ENCODE results near the gene LHX2. TPM values are rescaled to one million over a fixed set of nuclear protein-coding genes. Genes with fewer than 3 reads are reported as not detected.
A peak's percentile ranks its signal among the peaks of the same experiment; 100 is the strongest.
"Not testable (repeated sequence)": the region's sequence is repeated elsewhere in the genome, so short reads cannot be mapped to it uniquely, and the experiment has no call there.

LHX2 gene
- total and polyA plus RNA-seq, 5 donors: 0.07 to 0.17 TPM; not detected in 3

DNA sequence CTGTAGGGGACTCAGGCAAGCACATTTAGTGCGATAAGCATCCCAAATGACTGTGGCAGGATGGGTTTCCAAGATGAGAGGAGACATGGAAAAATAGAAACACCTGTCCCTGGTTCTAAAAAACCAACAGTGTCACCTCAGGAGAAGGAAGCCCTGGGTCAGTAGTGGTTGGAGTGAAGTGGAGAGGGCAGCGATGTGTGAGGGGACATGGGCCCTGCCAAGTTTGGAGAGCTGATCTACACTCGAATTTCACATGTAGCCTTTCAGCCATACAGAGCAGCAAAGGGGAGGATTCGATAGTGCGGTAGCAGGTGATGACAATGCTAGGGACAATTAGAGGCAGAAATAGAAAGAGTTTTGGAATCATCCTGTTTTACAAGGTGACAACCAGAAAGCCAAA, 32.6 kb upstream of the LHX2 start:
- 84% methylated on average over 4 of the region's 5 CpGs for WGBS
- Histone ChIP-seq H3K4me3 (ENCODE audit: low read length) (no peak overlapping the region), H3K27ac (ENCODE audit: low read length) (no peak overlapping the region), H3K9me3 (ENCODE audit: control insufficient read depth, low read length) (no peaks in the 10 kb centered on the region), H3K4me1 (ENCODE audit: control insufficient read depth, insufficient read depth, low read length) (no peaks in the 10 kb centered on the region), H3K27me3 (ENCODE audit: control insufficient read depth, insufficient read depth) (no peaks in the 10 kb centered on the region)
- no peak for ATAC-seq
- DNase-seq: no peak
- intact Hi-C loops (cut with DNase I): loop anchor here in 1 of 4 donors (2.0 kb wide), 1 partner anchor 16 kb away; no protein-coding TSS in a partner anchor

DNA sequence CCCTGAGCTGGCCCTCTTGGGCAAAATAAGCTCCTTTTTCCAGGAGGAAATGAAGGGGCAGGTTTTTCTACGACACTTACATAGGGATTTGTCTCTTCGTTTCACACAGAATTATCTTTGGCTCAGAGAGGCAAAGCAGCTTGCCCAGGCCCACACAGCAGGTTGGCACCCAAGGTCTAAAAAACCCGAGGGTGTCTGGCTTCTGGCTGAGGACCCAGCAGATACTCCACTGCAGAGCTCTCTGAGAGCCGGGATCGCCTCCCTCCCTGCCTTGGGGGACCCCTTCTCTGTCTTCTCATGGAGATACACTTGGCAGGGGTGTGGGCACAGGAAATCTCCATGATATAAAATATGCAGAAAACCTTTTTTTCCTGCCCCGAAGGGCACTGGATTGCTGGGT, 29.0 kb upstream of the LHX2 start:
- no peaks in the 10 kb centered on the region for H3K4me1 ChIP-seq (ENCODE audit: control insufficient read depth, insufficient read depth, low read length)
- no peak for DNase-seq
- no peaks in the 10 kb centered on the region for H3K27me3 ChIP-seq (ENCODE audit: control insufficient read depth, insufficient read depth)
- intact Hi-C loops (cut with DNase I): no loop called here
- WGBS: 77% methylated on average over 6 of the region's 6 CpGs
- no peak overlapping the region for H3K27ac ChIP-seq (ENCODE audit: low read length)
- no peaks in the 10 kb centered on the region for H3K9me3 ChIP-seq (ENCODE audit: control insufficient read depth, low read length)
- ATAC-seq: no peak
- no peak overlapping the region for H3K4me3 ChIP-seq (ENCODE audit: low read length)

DNA sequence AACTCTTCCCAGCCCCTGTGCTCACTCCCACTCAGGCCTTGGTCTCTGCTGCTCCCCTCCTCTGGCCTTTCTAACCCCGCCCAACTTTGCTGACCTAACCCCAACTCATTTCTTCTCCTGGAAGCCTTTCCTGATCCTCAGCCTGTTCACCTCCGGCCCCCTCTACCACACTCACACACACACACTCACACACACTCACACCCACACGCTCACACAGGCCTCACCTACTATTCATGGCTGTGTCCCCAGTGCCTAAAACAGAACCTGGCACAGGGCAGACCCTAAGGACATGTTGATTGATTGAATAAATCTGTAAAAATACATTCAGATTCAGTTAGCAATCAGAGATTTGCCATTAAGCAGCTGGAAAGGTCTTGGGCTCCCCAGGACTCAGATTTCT, 28.5 kb upstream of the LHX2 start:
- ATAC-seq (no peak), DNase-seq (no peak)
- no peaks in the 10 kb centered on the region for H3K4me1 ChIP-seq (ENCODE audit: control insufficient read depth, insufficient read depth, low read length)
- no peak overlapping the region for H3K4me3 ChIP-seq (ENCODE audit: low read length)
- H3K27ac ChIP-seq (ENCODE audit: low read length): no peak overlapping the region
- WGBS: 70% methylated on average over 3 of the region's 3 CpGs
- intact Hi-C loops (cut with DNase I): no loop called here
- H3K27me3 ChIP-seq (ENCODE audit: control insufficient read depth, insufficient read depth): no peaks in the 10 kb centered on the region
- H3K9me3 ChIP-seq (ENCODE audit: control insufficient read depth, low read length): no peaks in the 10 kb centered on the region

DNA sequence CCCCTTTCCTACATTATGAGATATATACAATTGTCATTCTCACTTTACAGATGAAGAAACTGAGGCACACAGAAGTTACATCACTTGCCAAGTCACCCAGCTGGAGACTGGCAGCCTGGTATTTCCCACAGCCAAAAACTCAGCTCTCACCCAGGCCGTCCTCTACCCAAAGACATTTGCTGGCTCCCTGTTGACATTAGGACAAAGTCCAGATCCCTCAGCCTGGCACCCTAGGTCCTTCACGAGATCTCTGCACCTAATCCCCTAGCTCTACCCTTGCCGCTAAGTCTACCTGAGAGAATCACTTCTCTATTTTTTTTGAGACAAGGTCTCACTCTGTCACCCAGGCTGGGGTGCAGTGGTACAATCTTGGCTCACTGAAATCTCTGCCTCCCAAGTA, 26.8 kb upstream of the LHX2 start:
- WGBS: 67% methylated on average over 3 of the region's 3 CpGs
- ATAC-seq: no peak
- H3K27me3 ChIP-seq (ENCODE audit: control insufficient read depth, insufficient read depth): peaks cover 4% of the 10 kb centered on the region

DNA sequence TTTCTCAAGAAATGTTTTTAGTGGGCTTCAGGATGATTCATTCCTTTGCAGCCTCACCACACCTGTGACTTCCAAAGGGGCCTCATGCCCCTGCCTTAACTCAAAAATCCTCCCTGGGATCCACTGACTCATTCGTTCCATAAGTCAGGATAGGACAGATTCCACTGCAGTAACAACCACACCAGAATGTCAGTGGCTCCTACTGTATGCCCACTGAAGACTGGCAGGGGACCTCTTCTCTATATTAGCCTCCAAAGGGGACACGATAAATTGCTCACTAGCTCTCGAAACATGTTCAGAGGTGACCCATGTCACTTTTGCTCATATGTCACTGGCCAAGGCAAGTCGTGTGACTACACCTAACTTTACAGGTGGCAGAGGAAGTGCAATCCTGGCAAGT, 25.7 kb upstream of the LHX2 start:
- intact Hi-C loops (cut with DNase I): no loop called here
- DNase-seq: no peak
- WGBS: 81% methylated on average over 4 of the region's 4 CpGs

More for the DNA sequence above, 26.8 kb upstream of the LHX2 start:
- no peak overlapping the region for H3K27ac ChIP-seq (ENCODE audit: low read length)
- no peak for DNase-seq
- no peaks in the 10 kb centered on the region for H3K9me3 ChIP-seq (ENCODE audit: control insufficient read depth, low read length)
- no peak overlapping the region for H3K4me3 ChIP-seq (ENCODE audit: low read length)
- H3K4me1 ChIP-seq (ENCODE audit: control insufficient read depth, insufficient read depth, low read length): no peaks in the 10 kb centered on the region
- intact Hi-C loops (cut with DNase I): no loop called here

DNA sequence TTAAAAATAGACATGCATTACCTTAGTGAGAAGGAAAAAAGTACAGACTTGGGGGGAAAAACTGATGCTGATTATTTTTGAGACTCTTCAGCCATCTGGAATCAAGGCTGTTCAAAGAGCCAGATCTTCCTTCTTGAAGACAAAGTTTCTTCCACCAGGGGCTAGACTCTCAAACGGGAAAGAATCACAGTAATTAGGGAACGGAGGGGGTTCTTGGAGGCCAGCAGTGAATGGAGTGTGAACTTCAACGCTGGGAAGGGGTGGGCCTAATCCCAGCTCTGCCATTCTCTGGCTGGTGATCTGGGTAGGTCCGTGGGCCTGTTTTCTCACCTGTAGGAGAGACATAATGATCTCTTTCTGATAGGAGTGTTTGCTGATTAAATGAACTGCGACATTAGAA, 21.1 kb upstream of the LHX2 start:
- Histone ChIP-seq H3K9me3 (ENCODE audit: control insufficient read depth, low read length) (no peaks in the 10 kb centered on the region), H3K27ac (ENCODE audit: low read length) (no peak overlapping the region), H3K4me3 (ENCODE audit: low read length) (no peak overlapping the region), H3K4me1 (ENCODE audit: control insufficient read depth, insufficient read depth, low read length) (no peaks in the 10 kb centered on the region), H3K27me3 (ENCODE audit: control insufficient read depth, insufficient read depth) (peaks cover 7% of the 10 kb centered on the region)
- DNase-seq (no peak), ATAC-seq (no peak)
- intact Hi-C loops (cut with DNase I): no loop called here
- 37% methylated on average over 5 of the region's 5 CpGs for WGBS

More for the DNA sequence above, 25.7 kb upstream of the LHX2 start:
- H3K27me3 ChIP-seq (ENCODE audit: control insufficient read depth, insufficient read depth): peaks cover 7% of the 10 kb centered on the region
- H3K4me3 ChIP-seq (ENCODE audit: low read length): no peak overlapping the region
- H3K27ac ChIP-seq (ENCODE audit: low read length): no peak overlapping the region
- no peaks in the 10 kb centered on the region for H3K4me1 ChIP-seq (ENCODE audit: control insufficient read depth, insufficient read depth, low read length)
- H3K9me3 ChIP-seq (ENCODE audit: control insufficient read depth, low read length): no peaks in the 10 kb centered on the region
- ATAC-seq: no peak

DNA sequence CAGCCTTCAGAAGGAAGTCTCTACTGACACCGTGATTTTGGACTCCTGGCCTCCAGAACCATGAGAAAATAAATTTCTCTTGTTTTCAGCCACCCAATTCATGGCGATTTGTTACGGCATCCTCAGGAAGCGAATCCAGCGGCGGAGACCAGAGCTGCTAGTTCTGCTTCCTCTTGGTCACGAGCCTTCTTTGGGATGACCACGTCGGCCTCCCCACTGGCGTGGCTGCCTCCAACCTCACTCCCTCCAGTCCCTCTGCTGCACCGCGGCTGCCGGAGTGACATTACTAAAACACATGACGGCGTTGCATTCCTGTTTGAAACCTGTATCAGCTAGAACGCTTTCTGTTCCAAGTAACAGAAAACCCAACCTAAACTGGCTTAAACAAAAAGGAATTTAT, 18.9 kb upstream of the LHX2 start:
- intact Hi-C loops (cut with DNase I); H3K9me3 ChIP-seq (ENCODE audit: control insufficient read depth, low read length); H3K4me1 ChIP-seq (ENCODE audit: control insufficient read depth, insufficient read depth, low read length); DNase-seq; H3K4me3 ChIP-seq (ENCODE audit: low read length); H3K27ac ChIP-seq (ENCODE audit: low read length); H3K27me3 ChIP-seq (ENCODE audit: control insufficient read depth, insufficient read depth); ATAC-seq: not testable (repeated sequence)
- WGBS: 81% methylated on average over 10 of the region's 16 CpGs

DNA sequence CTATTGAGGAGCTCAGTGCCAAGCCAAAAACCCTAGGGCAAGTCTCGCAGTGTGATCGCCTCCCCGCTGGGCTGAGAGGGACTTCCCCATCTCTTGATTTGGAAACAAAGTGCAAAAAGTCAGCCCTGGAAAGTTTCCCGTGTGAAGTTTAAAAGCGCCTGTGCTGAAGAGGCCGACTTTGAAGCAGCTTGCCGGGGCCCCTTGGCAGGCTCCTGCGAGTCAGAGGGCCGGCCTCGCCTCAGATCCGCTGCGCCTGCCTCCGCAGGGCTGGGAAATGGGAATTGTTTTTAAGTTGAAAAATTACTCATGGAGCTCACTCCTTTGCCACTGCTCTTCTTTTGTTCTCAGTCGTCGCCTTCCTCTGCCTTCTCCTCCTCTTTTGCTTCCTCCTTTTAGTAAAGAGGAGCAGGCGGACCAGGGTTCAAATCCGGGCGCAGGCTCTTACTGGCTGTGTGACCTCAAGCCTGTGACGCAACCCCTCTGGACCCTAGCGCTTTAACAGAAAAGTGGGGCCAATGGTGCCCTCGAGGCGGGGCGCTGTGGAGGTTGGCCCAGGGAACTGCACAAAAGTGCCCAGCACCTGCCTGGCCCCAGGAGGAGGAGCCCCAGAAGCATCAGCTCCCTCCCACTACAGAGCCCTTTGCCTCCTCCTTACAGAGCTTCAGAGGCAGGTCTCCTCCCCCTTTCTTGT, 14.7 kb upstream of the LHX2 start:
- no peaks in the 10 kb centered on the region for H3K9me3 ChIP-seq (ENCODE audit: control insufficient read depth, low read length)
- WGBS: 9% methylated on average over 23 of the region's 23 CpGs
- H3K4me3 ChIP-seq (ENCODE audit: low read length): no peak overlapping the region
- H3K4me1 ChIP-seq (ENCODE audit: control insufficient read depth, insufficient read depth, low read length): no peaks in the 10 kb centered on the region
- intact Hi-C loops (cut with DNase I): no loop called here
- peak in 1 of 2 donors; percentile 43 for ATAC-seq
- H3K27me3 ChIP-seq (ENCODE audit: control insufficient read depth, insufficient read depth): no peaks in the 10 kb centered on the region
- peak in 2 of 3 donors; percentile 33 to 71 for DNase-seq
- no peak overlapping the region for H3K27ac ChIP-seq (ENCODE audit: low read length)

DNA sequence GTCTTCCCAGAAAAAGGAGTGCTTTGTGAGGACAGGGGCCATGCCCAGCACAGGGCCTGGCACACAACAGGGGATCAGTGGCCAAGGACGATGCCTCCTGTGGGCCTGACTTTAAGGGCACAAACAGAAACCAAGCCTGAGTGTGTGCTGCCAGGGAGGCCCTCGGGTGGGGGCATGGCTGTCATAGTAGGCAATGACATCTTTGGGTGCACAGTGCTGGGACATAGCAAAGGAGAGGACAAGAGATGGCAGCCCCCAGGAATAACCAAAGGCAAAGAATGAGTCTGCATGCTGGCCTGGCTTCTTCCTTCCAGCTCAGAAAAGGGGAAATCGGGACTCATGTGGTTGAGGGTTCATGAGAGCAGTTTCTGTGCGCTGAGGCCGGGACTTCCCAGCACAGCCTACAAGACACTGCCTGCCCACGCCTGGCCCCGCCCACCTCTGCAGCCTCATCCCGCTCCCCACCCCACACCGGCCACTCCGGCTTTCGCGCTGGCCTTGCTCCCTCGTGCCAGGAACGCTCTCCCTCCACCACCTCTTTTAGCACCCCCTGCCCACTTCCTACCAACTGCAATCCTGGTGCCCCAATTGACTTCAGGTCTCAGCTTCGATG, 13.8 kb upstream of the LHX2 start:
- Histone ChIP-seq H3K27ac (ENCODE audit: low read length) (no peak overlapping the region), H3K9me3 (ENCODE audit: control insufficient read depth, low read length) (no peaks in the 10 kb centered on the region), H3K4me3 (ENCODE audit: low read length) (no peak overlapping the region), H3K27me3 (ENCODE audit: control insufficient read depth, insufficient read depth) (no peaks in the 10 kb centered on the region), H3K4me1 (ENCODE audit: control insufficient read depth, insufficient read depth, low read length) (no peaks in the 10 kb centered on the region)
- DNase-seq: peak in 2 of 3 donors; percentile 61 to 83
- intact Hi-C loops (cut with DNase I): no loop called here
- peak; percentile 67 to 69 for ATAC-seq
- 12% methylated on average over 15 of the region's 15 CpGs for WGBS

DNA sequence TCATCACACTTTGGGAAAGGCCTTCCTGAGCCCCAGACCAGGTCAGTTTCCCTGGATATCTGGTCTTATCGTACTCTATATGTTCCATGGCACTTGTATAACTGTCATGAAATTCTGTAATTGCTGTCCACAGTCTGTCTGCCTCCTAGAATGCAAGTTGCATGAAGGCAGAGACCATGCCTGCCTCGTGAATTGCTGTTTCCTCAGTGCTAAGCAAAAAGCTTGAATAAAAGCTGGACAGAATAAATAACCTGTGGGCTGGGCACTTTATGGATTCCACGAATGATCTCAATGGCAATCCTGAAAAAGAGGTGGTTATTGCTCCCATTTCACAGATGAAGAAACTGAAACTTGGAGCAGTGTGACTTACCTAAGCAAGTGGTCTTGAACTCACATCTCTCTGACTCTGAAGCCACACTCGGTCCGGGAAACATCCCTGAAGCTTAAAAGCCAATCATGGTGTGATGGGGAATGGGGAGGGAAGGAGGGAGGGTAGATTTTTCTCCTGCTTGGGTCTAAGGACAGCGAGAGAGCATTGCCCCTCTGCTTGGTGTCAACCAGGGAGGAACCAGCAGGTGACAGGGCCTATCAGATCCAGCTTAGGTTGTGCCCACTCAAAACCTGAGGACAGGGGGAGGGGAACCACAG, 13.2 kb upstream of the LHX2 start:
- ATAC-seq: no peak
- Histone ChIP-seq H3K27me3 (ENCODE audit: control insufficient read depth, insufficient read depth) (no peaks in the 10 kb centered on the region), H3K4me1 (ENCODE audit: control insufficient read depth, insufficient read depth, low read length) (no peaks in the 10 kb centered on the region), H3K4me3 (ENCODE audit: low read length) (no peak overlapping the region), H3K27ac (ENCODE audit: low read length) (no peak overlapping the region), H3K9me3 (ENCODE audit: control insufficient read depth, low read length) (no peaks in the 10 kb centered on the region)
- no peak for DNase-seq
- intact Hi-C loops (cut with DNase I): no loop called here
- 35% methylated on average over 6 of the region's 6 CpGs for WGBS

DNA sequence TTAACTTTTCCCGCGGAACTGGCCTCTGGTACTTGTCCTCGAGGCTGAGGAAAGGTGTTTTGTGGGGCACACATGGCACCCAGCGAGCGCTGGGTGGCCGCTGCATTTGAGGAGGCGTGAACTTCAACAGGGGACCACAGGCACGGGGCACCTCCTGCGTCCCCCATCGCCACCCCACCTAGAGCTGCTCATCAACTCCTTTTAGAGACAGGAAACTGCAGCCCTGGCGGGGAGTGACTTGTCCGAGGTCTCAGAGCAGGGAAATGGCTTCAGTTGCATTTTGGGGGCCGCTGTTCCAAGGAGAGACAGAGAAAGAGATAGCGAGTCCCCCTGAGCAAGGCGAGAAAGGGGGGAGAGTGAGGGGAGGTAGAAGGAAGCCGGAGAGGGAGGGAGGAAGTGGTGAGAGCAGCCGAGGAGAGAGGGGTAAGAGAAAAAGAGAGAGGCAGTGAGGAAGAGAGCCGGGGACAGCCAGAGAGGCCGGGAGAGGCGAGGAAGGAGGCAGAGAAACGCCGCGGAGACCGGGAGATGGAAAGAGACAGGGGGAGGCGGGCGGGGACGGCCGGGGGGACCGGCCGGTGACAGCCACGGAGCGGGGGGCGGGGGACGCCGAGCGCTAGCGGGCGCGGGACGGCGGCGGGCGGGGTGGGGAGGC, 12.5 kb upstream of the LHX2 start:
- no peak for DNase-seq
- H3K4me3 ChIP-seq (ENCODE audit: low read length): peak overlapping the region; percentile 76
- intact Hi-C loops (cut with DNase I): no loop called here
- ATAC-seq: no peak
- H3K4me1 ChIP-seq (ENCODE audit: control insufficient read depth, insufficient read depth, low read length): no peaks in the 10 kb centered on the region
- no peaks in the 10 kb centered on the region for H3K9me3 ChIP-seq (ENCODE audit: control insufficient read depth, low read length)
- H3K27ac ChIP-seq (ENCODE audit: low read length): no peak overlapping the region
- no peaks in the 10 kb centered on the region for H3K27me3 ChIP-seq (ENCODE audit: control insufficient read depth, insufficient read depth)
- 4% methylated on average over 42 of the region's 43 CpGs for WGBS
